Choroid plexus epithelial cell (primary cell): ENCODE measurements around the gene DSP.

Source experiments
- DNase-seq: peaks from one replicate; pipeline ENCODE4 v3.0.0-alpha.2; 2010; ENCODE audit warnings: low read depth
- H3K4me3 ChIP-seq: 2 replicates; pipeline ENCODE4 v1.5.1; 2011; ENCODE audit warnings: low read depth, mild to moderate bottlenecking, control low read depth, low read length, moderate library complexity
- CTCF ChIP-seq: conservative IDR thresholded peaks from 2 replicates; pipeline ENCODE4 v1.5.1; 2011; ENCODE audit warnings: low read depth, mild to moderate bottlenecking, control low read depth, inconsistent platforms, low read length, moderate library complexity

The DSP gene

GRCh38 chr6:7522873-7523272 lies 18.6 kb upstream of the DSP start:
- TF ChIP-seq CTCF = no peak
- H3K4me3 ChIP-seq = no peak overlapping the region
- DNase-seq = no peak

GRCh38 chr6:7523922-7524321 lies 17.5 kb upstream of the DSP start:
- no peak for TF ChIP-seq CTCF
- H3K4me3 ChIP-seq = no peak overlapping the region
- no peak for DNase-seq

- no peak overlapping the region for H3K4me3 ChIP-seq
- no peak for DNase-seq
- no peak for TF ChIP-seq CTCF
Observed at GRCh38 chr6:7526755-7527154, 14.7 kb upstream of the DSP start.

- peak; percentile 69 for DNase-seq
- H3K4me3 ChIP-seq = no peak overlapping the region
- no peak for TF ChIP-seq CTCF
Observed at GRCh38 chr6:7528565-7528964, 12.9 kb upstream of the DSP start.

- no peak for TF ChIP-seq CTCF
- no peak for DNase-seq
Observed at GRCh38 chr6:7529141-7529540, 12.3 kb upstream of the DSP start.

DNA sequence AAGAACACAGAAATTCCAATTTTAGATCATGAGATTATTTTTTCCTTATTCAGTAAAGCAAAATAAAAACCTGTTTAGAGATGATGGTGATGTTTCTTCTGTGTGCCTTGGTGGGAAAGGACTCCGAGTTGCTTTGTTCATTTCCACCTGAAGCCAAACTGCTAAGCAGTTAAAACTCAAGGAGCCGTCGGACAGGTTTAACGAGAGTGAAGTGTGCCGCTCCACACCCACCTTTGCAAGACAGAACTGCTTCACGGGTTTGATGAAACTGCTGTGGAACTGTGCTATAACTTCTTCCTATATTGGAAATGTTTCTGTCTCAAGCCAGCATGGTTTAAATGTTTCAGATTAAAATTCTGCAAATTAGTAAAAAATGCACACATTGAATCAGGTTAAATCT lies 9.2 kb upstream of the DSP start:
- TF ChIP-seq CTCF = no peak
- no peak overlapping the region for H3K4me3 ChIP-seq
- no peak for DNase-seq

More at GRCh38 chr6:7529141-7529540, 12.3 kb upstream of the DSP start:
- no peak overlapping the region for H3K4me3 ChIP-seq

DNA sequence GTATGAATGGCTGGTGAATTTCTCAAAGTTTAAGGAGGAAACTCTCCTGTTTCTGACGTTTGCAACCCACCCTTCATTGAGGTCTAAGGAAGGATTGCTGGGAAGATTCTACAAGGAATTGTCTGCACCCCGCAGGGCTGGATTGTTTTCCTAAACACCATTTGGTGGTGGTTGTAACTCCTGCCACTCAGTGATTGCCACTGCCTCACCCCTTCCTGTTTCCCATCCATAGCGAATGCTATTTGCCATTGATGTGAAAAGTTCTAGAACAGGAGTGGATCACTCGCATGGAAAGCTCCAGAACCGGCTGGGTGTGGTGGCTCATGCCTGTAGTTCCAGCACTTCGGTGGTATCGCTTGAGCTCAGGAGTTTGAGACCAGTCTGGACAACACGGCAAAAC lies 8.7 kb upstream of the DSP start:
- DNase-seq = no peak
- H3K4me3 ChIP-seq = no peak overlapping the region
- no peak for TF ChIP-seq CTCF
